Stimulated activated effector memory CD8-positive, alpha-beta T cell treated with anti-CD3 and anti-CD28 coated beads, Interleukin-12 subunit alpha, Interleukin-12 subunit beta, amount 100 ng/mL, for 72 hours (primary cell): ENCODE measurements around the gene BCAN.
A peak's percentile ranks its signal among the peaks of the same experiment; 100 is the strongest.
"Not testable (repeated sequence)": the region's sequence is repeated elsewhere in the genome, so short reads cannot be mapped to it uniquely, and the experiment has no call there.

Experiments used
- ATAC-seq: fragments of 150-1000 bp; cut with Tn5 transposase; 2 replicates; pipeline ENCODE4 v1.10.0; 2021
- DNase-seq, 2 donors: peaks; one replicate each; pipeline ENCODE4 v3.0.0; 2021 to 2022; ENCODE audit warnings: low spot score in 2 of 2
- H3K27ac Mint-ChIP-seq: one replicate; pipeline ENCODE4 v1.8.0; 2022; ENCODE audit warnings: mild to moderate bottlenecking, mixed read lengths
- H3K36me3 Mint-ChIP-seq: one replicate; pipeline ENCODE4 v1.8.0; 2022; ENCODE audit warnings: mild to moderate bottlenecking, mixed read lengths
- H3K4me1 Mint-ChIP-seq: one replicate; pipeline ENCODE4 v1.8.0; 2022; ENCODE audit warnings: mixed read lengths
- H3K4me3 Mint-ChIP-seq: one replicate; pipeline ENCODE4 v1.8.0; 2022; ENCODE audit warnings: mild to moderate bottlenecking, mixed read lengths
- H3K9me3 Mint-ChIP-seq: one replicate; pipeline ENCODE4 v1.8.0; 2022; ENCODE audit warnings: mixed read lengths

BCAN gene

DNA sequence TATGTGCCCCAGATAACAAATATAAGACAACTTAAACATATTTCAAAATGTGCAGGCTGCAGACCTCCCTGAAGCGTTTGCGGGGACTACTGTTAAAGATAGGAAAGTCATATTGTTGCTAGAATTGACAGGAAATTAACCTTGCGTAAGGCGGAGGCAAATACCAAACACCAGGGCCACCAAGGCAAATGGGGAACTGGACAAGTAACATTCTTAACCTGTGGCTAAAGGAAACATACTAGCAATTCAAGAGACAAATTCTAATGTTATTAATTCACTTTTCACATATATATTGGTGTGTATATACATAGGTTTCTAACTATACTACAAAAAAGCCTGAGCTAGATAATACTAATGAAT is 15.9 kb upstream of the BCAN start:
- peak overlapping the region; percentile 68 for H3K4me3 Mint-ChIP-seq
- no peak overlapping the region for H3K27ac Mint-ChIP-seq
- H3K4me1 Mint-ChIP-seq, result peaks cover 12% of the 10 kb centered on the region
- no peak for DNase-seq
- no peaks in the 10 kb centered on the region for H3K9me3 Mint-ChIP-seq
- ATAC-seq, result no peak
- H3K36me3 Mint-ChIP-seq, result no peaks in the 10 kb centered on the region

- DNase-seq (no peak), ATAC-seq (no peak)
- H3K4me3 Mint-ChIP-seq, result no peak overlapping the region
- H3K4me1 Mint-ChIP-seq, result peaks cover 12% of the 10 kb centered on the region
- no peaks in the 10 kb centered on the region for H3K9me3 Mint-ChIP-seq
- H3K36me3 Mint-ChIP-seq, result no peaks in the 10 kb centered on the region
- no peak overlapping the region for H3K27ac Mint-ChIP-seq
These were observed 14.5 kb upstream of the BCAN start for GRCh38 chr1:156627313-156627880.

GRCh38 chr1:156629823-156630449 is 12.0 kb upstream of the BCAN start:
- DNase-seq, result no peak
- no peaks in the 10 kb centered on the region for H3K9me3 Mint-ChIP-seq

DNA sequence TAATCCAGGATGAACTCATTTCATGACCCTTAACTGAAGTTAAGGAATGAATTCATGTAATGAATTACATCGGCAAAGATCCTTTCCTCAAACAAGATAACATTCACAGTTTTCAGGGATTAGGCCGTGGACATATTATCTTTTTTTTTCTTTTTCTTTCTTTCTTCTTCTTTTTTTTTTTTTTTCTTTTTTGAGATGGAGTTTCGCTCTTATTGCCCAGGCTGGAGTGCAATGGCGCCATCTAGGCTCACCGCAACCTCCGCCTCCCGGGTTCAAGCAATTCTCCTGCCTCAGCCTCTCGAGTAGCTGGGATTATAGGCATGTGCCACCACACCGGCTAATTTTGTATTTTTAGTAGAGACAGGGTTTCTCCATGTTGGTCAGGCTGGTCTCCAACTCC is 10.8 kb upstream of the BCAN start:
- H3K27ac Mint-ChIP-seq, ATAC-seq, H3K4me3 Mint-ChIP-seq, H3K9me3 Mint-ChIP-seq, DNase-seq, H3K4me1 Mint-ChIP-seq, H3K36me3 Mint-ChIP-seq: not testable (repeated sequence)

More at GRCh38 chr1:156629823-156630449, 12.0 kb upstream of the BCAN start:
- Mint-ChIP-seq H3K4me1 (peaks cover 11% of the 10 kb centered on the region), H3K27ac (no peak overlapping the region), H3K4me3 (no peak overlapping the region), H3K36me3 (no peaks in the 10 kb centered on the region)
- no peak for ATAC-seq

- H3K36me3 Mint-ChIP-seq, result no peaks in the 10 kb centered on the region
- H3K4me1 Mint-ChIP-seq, result no peaks in the 10 kb centered on the region
- DNase-seq (no peak), ATAC-seq (no peak)
- no peaks in the 10 kb centered on the region for H3K9me3 Mint-ChIP-seq
- no peak overlapping the region for H3K4me3 Mint-ChIP-seq
- H3K27ac Mint-ChIP-seq, result no peak overlapping the region
These were observed 9.6 kb upstream of the BCAN start for GRCh38 chr1:156632355-156632754.

DNA sequence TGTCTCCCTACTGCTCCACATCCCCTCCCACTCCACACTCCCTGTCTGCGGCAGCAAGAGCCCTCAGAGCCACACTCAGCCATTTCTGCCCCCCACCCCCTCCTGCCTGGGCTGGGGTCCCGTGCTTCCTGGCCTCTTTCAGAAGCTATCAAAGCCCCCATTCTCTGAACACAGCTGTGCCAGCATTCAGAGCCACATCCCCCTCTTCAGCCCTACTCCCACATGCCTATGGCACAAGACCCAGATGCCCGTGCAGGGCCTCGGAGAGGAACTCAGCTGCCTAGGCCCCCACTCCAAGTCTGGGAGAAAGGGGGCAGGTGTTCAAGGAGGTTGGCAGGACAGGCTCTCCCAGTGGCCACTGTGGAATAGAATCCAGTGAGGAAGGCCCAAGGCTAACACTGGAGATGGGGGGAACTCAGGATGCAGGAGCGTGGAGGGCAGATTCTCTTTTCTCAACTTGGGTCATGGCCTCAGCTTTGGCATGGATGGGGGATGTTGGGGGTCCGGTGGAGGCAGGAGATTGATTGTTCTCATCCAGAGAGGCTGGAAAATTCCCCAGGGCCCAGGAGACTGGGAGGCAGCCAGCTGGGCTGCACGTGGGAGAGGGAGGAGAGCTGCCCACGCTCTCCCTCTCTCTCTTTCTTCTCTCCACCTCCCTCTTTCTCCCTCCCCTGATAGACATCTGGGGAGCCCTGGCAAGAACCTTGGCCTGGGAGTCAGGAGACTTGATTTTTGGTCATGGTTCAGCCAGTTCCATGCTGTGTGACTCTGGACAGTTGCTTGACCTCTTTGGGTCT is 3.5 kb upstream of the BCAN start:
- Mint-ChIP-seq H3K4me1 (peaks cover 24% of the 10 kb centered on the region), H3K27ac (no peak overlapping the region), H3K9me3 (no peaks in the 10 kb centered on the region), H3K4me3 (no peak overlapping the region), H3K36me3 (peaks cover 5% of the 10 kb centered on the region)
- DNase-seq (no peak), ATAC-seq (no peak)

- DNase-seq (no peak), ATAC-seq (no peak)
- no peak overlapping the region for H3K4me3 Mint-ChIP-seq
- H3K27ac Mint-ChIP-seq, result no peak overlapping the region
- no peaks in the 10 kb centered on the region for H3K9me3 Mint-ChIP-seq
- peaks cover 10% of the 10 kb centered on the region for H3K36me3 Mint-ChIP-seq
- H3K4me1 Mint-ChIP-seq, result peaks cover 36% of the 10 kb centered on the region
These were observed 2.3 kb upstream of the BCAN start for GRCh38 chr1:156639601-156640101.

GRCh38 chr1:156640842-156641706 is 843 bp upstream of the BCAN start:
- H3K27ac Mint-ChIP-seq, result no peak overlapping the region
- H3K4me3 Mint-ChIP-seq, result peak overlapping the region; percentile 67
- H3K4me1 Mint-ChIP-seq, result peaks cover 39% of the 10 kb centered on the region
- DNase-seq, result no peak
- ATAC-seq, result no peak
- no peaks in the 10 kb centered on the region for H3K9me3 Mint-ChIP-seq
- peaks cover 12% of the 10 kb centered on the region for H3K36me3 Mint-ChIP-seq

- Mint-ChIP-seq H3K27ac (no peak overlapping the region), H3K4me1 (peaks cover 43% of the 10 kb centered on the region), H3K4me3 (peak overlapping the region; percentile 67), H3K9me3 (no peaks in the 10 kb centered on the region), H3K36me3 (peaks cover 12% of the 10 kb centered on the region)
- ATAC-seq (peak; percentile 3), DNase-seq (no peak)
These were observed 540 bp downstream of the BCAN start for GRCh38 chr1:156642265-156643048.

- no peaks in the 10 kb centered on the region for H3K9me3 Mint-ChIP-seq
- H3K27ac Mint-ChIP-seq, result no peak overlapping the region
- peak overlapping the region; percentile 67 for H3K4me3 Mint-ChIP-seq
- ATAC-seq (no peak), DNase-seq (no peak)
- H3K36me3 Mint-ChIP-seq, result peaks cover 12% of the 10 kb centered on the region
- H3K4me1 Mint-ChIP-seq, result peaks cover 43% of the 10 kb centered on the region
These were observed 1.3 kb downstream of the BCAN start for GRCh38 chr1:156643049-156643777.

DNA sequence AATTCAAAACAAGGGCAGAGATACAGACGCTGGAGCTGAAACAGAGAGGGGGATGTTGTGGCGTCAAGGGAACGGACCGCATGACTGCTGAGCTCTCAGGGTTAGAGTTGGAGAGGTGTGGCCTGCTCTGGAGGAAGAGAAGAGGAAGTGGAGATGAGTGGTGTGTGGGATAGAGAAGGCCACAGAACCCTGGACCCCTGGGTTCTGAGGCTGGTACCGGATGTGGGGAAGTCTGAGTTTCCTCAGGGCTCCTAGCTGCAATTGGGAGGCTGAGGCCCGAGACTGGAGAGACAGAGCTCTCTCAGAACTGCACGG is 1.8 kb downstream of the BCAN start:
- Mint-ChIP-seq H3K4me1 (peaks cover 43% of the 10 kb centered on the region), H3K9me3 (no peaks in the 10 kb centered on the region), H3K4me3 (peak overlapping the region; percentile 67), H3K36me3 (peaks cover 12% of the 10 kb centered on the region), H3K27ac (no peak overlapping the region)
- ATAC-seq, result peak; percentile 88
- DNase-seq, result no peak

DNA sequence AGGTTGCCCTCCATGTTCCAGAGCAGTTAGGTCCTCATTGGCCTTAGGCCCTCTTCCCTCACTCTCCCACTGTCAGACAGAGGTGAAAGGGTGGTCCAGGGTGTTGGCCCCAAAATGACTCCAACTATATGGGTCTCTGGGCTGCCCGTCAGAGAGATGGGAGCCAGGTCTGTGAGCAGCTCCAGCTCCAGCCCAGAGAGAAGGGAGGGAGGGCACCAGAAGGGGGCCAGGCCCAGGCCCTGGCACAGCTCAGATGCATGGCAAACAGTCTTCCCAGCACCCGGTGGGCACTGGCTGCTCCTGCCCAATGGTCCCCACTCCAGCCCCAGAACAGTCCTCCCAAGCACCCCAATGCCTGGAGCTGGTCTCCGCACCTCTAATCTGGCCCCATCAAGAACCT is 2.2 kb downstream of the BCAN start:
- Mint-ChIP-seq H3K27ac (no peak overlapping the region), H3K9me3 (no peaks in the 10 kb centered on the region), H3K4me3 (peak overlapping the region; percentile 67), H3K36me3 (peaks cover 12% of the 10 kb centered on the region), H3K4me1 (peaks cover 43% of the 10 kb centered on the region)
- ATAC-seq (peak; percentile 2), DNase-seq (no peak)

- ATAC-seq (no peak), DNase-seq (no peak)
- Mint-ChIP-seq H3K27ac (no peak overlapping the region), H3K4me1 (peaks cover 43% of the 10 kb centered on the region), H3K36me3 (peaks cover 12% of the 10 kb centered on the region), H3K4me3 (no peak overlapping the region), H3K9me3 (no peaks in the 10 kb centered on the region)
These were observed 2.7 kb downstream of the BCAN start for GRCh38 chr1:156644640-156645039.

DNA sequence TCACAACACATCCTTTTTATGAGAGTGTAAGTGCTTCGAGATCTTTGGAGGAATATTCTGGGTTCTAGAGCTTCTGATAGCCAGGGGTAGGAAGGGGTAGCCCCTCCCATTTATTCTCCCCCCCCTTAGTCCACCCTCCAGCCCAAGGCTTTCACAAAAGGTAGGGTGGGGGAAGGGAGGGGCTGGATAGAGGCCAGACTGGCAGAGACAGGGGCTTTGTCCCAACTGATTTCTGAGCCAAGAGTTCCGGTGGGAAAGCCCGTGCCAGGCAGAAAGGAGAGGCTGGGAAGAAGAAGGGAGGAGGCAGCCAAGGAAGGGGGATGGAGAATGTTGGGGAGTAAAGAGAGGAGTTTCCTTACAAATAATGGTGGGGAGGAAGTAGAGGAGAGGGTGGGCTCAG is 3.1 kb downstream of the BCAN start:
- H3K36me3 Mint-ChIP-seq, result peaks cover 12% of the 10 kb centered on the region

More for the DNA sequence above, 3.1 kb downstream of the BCAN start:
- Mint-ChIP-seq H3K4me3 (no peak overlapping the region), H3K9me3 (no peaks in the 10 kb centered on the region), H3K4me1 (peaks cover 43% of the 10 kb centered on the region), H3K27ac (no peak overlapping the region)
- DNase-seq, result no peak
- ATAC-seq, result no peak
